ENCODE data around the gene PRKCG.

PRKCG gene

DNA sequence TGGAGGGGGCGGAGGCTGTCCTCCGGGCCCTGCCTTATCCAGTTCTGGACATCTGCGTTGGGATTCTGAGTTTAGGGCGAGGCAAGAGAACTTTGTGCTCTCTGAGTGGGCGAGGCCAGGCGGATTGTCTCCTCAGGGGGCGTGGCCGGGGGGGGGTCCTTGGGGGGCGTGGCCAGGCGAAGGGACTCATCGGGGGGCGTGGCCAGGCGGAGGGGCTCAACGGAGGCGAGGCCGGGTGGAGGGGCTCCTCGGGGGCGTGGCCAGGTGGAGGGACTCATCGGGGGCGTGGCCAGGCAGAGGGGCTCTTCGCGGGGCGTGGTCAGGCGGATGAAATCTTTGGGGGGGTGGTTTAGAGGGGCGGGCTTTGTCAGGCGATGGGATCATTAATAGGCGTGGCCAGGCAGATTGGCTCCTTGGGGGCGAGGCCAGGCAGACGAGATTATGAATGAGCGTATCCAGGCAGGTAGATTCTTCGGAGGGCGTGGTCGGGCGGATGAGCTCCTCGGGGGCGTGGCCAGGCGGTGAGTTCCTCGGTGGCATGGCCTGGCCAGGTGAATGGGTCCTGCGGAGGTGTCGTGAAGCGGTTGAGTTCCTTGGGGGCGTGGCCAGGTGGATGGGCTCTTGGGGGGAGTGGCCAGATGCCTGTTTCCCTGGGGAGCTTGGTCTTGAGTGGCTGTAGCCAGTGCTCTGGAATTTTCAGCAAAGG lies 16.8 kb downstream of the PRKCG start:
- DNase-seq: no peak

DNA sequence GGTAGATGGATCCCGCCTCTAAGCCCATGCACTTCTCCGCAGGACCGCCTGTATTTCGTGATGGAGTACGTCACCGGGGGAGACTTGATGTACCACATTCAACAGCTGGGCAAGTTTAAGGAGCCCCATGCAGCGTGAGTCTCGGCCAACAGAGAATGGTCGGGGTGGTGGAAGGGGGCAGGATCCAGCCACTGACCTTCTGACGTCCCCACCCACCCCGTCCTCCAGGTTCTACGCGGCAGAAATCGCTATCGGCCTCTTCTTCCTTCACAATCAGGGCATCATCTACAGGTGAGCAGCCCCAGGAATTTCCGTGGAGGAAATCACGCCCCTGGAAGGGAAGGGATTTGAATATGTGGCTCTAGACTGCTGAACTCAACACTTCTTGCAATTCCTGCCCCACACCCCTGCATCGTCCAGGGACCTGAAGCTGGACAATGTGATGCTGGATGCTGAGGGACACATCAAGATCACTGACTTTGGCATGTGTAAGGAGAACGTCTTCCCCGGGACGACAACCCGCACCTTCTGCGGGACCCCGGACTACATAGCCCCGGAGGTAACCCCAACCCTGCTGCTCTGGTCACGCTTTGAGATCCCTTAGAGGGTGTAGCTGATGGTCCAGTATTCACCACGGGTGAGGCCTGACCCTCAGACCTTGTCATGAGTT lies 18.3 kb downstream of the PRKCG start:
- no peak for DNase-seq

DNA sequence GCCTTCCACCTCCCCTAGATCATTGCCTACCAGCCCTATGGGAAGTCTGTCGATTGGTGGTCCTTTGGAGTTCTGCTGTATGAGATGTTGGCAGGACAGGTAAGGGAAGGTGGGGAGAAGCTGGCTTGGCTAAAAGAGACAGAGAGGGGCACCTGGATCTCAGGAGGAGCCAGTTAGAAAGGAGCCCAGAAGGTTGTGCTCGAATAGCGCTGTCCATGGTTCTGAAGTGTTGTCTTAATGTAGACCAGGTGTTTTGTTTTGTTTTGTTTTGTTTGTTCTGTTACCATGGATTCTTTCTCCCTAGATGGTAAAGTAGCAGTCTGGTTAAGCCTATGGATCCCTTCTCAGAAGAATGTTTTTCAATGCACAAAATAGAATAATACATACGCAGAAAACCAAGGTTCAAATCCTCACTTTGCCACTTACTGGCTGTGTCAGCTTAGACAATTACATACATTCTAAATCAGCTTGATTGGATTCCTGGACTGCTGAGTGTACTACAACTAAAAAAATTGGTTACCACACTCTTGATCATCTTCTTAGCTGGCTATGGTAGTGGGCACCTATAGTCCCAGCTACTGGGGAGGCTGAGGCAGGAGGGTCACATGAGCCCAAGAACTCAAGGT lies 21.2 kb downstream of the PRKCG start:
- DNase-seq: no peak

DNA sequence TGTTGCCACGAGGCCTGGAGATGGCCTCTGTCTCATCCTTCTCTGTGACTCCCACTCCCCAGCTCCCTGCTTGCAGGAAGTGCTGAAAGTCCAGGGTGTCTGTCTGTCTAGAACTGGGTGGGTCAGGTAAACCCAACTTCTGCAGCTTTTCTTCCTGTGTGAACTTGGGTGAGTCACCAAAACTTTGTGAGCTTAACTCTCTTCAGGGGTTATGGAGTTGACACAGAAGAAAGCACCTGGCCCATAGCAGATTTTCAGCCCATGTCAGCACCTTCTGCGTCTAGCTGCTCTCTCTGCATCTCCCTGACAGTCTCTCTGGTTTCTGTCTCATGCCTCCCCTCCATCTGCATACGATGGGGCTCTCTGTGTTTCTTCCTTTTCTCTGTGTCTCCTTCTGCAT lies 22.9 kb downstream of the PRKCG start:
- DNase-seq: no peak

DNA sequence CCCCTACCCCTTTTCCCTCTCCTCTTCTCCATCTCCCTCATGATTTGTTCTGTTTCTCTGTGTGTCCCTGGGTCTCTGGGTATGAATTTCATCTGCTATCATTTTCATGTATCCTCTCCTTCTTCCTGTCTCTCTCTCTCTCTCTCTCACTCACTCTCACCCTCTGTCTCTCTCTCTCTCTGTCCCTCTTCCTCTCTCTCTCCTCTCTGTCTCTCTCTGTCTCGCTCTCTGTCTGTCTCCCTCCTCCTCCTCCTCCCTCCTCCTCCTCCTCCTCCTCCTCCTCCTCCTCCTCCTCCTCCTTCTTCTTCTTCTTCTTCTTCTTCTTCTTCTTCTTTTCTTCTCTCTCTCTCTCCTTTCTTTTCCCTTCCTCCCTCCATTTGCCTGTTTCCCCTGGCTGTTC lies 23.8 kb downstream of the PRKCG start:
- no peak for DNase-seq

DNA sequence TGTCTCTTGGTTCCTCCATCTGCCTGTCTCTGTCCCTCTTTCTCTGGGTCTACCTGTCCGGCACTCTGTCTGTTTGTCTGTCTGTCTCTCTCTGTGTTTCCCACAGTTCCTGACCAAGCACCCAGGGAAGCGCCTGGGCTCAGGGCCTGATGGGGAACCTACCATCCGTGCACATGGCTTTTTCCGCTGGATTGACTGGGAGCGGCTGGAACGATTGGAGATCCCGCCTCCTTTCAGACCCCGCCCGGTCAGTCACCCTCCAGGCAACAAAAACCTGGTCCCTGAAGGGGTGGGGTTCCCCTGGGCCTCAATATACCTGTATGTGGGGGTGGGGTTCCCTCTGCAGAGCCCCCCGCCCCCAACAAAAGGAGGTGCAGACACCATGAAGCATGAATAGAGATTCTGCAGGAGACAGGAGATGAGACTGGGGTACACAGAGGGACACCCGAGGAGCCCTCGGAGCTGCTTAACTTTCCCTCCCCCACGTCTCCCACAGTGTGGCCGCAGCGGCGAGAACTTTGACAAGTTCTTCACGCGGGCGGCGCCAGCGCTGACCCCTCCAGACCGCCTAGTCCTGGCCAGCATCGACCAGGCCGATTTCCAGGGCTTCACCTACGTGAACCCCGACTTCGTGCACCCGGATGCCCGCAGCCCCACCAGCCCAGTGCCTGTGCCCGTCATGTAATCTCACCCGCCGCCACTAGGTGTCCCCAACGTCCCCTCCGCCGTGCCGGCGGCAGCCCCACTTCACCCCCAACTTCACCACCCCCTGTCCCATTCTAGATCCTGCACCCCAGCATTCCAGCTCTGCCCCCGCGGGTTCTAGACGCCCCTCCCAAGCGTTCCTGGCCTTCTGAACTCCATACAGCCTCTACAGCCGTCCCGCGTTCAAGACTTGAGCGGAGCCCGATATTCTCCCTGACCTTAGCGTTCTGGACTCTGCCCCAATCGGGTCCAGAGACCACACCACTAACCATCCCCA lies 24.5 kb downstream of the PRKCG start:
- DNase-seq: peak in 3 of 4 experiments; percentile 44 to 63 (median 48)

DNA sequence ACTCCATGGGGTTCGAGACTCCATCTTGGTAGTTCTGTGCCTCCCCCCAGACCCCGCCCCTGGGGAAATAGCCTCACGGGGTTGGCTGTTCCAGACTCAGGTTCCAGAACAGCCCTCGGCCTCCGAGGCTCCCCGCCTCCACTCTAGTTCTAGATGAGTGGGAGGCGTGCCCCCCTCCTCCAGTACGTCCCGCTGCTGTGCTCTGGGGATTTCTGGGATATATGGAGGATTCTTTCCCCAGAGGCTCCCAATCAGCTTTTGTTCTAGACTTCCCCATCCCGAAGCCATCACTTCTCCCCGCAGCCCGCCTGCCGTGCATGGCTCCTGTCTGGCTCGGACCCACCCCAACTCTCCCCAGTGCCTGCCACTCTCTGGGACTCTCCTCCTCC lies 25.2 kb downstream of the PRKCG start:
- peak in 1 of 4 experiments; percentile 6 for DNase-seq

DNA sequence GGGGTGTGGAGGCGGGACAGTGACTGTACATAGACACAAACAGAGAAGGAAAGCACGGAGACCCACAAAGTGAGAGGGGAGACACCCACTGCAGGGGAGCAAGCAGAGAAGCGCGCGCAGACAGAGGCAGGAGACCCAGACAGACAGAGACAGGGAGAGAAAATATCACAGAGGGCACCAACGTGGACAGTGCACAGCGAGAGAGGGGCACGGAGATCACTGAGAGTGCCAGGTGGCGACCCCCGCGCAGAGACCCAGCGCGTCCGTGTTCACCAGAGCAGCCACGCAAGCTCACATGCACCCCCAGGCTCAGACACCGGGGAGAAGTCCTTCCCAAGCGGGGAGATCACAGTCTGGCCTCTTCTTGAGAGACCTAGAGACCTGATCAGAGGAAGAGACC lies 25.7 kb downstream of the PRKCG start:
- no peak for DNase-seq

DNA sequence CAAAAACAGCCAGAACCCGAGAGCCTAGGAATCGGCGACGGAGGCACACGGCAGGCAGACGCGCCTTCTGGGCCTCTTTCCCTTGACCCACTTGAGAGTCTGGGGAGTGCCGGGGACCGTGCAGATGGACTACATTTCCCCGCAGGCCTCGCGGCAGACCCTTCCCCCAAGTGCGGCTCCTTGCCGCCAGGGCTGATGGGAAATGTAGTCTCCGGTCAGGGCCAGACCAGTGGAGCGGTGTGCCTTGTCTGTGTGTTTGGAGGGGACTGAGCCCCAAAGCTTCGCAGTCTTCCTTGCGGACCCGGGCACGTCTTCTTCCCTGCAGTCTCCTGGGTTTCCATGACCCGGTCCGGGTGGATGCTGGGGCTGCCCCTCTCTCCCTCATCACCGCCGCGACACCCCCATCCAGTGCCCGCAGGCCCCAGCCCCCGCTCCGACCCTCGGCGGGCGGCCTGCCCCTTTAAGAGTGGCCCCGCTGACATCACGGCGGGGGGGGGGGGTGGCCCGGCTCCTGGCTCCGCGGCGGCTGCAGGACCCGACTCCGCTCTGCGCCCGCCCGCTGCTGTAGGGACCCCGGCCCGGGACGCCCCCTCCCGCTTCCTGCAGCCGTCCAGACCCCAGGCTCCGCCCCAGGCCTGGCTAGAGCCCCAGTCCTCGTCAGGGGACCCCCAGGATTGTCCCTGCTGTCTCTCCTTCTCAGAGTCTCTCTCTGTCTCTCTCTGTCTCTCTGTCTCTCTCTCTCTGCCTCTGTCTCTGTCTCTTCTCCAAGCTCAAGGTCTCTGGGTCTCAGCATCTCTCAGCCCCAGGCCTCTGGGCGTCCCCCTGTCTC lies 26.3 kb downstream of the PRKCG start:
- DNase-seq: peak in 2 of 4 experiments; percentile 8 to 18

DNA sequence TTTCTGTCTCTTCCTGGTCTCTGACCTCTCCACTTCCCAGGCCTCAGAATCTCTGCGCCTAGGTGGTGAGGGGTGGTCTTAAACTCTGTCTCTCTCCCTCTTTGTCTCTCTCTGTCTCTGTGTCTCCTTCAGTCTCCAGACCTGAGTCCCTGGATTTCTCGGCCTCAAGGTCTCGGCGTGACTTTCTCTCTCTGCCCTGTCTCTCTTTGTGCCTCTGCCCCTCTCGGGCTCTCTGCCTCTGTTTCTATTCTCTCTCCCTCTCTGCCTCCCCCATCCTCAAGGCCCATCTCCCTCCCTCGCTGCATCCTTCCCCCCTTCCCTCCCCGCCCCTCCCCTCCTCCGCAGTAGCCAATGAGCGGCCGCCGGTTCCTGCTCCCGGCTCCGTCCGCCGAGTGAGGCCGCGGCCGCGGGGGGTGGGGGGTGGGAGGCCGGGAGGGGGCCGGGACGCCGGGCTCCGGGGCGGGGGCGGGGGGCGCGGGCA lies 27.0 kb downstream of the PRKCG start, which contains the start of gene CACNG7:
TSS of gene CACNG7 (plus strand) at position 344 of the 481 bp plus-strand sequence. CDS start 3,554 bp downstream, outside the sequence.
- DNase-seq: no peak

DNA sequence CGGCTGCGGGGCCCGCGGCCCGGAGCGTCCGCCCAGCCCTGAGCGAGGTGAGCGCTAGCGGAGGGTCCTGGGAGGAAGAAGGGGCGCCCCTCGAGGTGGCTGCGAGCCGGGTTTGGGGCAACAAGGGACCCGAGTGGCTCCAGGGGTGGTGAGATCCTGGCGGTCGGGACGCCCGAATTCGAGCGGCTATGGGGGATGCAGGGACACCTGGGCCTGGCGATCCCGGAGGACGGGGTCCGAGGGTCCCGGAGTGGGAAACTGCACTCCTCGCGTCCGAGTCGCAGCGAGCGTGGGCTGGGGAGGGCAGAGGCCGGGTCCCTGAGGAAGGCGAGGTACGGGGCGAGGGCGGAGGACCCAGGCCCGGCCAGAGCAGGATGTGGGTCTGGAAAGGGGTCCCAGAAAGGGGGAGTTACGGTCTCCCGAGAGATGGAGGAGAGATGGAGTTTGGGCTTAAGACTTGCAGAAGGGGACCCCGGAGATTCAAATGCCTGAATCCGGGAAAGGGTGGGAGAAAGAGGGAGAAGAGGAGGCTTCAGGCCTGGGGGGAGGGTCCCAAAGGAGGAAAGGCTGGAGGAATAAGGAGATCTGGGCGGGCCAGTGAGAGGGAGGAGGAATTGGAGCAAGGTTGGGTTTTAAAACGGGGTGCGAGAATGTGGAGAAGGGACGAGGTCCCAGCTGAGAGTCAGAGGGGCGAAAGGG lies 27.6 kb downstream of the PRKCG start:
- DNase-seq: no peak

DNA sequence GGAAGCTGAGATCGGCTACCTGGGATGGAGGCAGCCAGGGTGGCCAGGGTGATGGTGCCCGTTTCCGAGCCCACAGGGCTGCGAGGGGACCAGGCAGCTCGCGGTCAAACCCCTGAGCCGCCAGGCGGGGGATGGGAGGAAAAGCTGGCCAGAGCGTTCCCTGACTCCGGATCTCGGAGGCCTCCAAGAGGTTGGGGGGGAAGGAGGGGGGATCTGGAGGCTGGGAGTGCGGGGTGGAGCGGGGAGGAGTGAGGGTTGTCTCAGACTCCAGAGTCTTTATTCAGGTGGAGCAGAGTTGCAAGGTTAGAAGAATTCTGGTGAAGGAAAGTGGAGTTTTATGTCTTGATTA lies 28.1 kb downstream of the PRKCG start:
- DNase-seq: no peak

DNA sequence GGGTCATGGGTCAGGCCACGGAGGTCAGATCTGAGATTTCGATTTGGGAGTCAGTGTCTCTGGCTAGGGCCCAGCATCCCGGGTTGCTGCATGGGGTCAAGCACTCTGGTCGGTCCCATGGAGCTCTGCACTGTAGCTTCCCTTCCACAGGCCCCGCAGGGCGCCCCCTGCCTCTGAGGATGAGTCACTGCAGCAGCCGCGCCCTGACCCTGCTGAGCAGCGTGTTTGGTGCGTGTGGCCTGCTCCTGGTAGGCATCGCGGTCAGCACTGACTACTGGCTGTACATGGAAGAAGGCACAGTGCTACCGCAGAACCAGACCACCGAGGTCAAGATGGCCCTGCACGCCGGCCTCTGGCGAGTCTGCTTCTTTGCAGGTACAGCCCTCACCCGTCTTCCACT lies 30.7 kb downstream of the PRKCG start:
- DNase-seq: no peak

DNA sequence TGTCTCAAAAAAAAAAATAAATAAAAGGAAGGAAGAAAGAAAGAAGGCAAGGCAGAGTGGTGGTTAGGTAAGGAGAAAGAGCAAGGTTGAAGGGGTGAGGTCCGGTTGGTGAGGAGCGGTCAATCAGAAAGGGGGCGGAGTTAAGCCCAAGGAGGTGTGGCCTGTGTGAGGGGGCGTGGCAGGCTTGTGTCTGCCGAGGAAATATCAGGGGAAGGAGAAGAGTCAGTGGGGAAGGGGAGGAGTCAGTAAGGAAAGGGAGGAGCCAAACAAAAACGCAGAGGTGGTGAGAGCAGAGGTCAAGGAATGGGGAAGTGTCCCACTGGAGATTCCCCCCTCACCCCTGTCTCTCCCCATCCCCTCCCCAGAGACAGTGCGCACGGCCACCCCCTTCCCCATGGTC lies 33.0 kb downstream of the PRKCG start:
- no peak for DNase-seq

DNA sequence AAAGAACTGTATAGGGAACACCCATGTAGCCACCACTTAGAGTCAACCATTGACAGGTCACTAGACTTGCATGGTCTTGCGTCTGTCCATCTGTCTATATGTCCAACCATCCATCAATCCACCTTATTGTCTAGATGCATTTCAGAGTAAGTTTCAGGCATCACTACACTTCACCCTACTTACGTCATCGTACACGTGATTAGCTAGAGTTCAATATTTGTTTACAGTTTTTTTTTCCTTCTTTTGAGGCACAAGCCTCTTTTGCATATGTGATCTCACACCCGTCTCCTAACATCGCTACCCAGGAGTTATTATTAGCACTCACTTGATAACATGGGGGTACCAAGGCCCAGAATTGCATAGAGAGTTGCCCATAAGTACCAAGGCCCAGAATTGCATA lies 34.0 kb downstream of the PRKCG start:
- no peak for DNase-seq

DNA sequence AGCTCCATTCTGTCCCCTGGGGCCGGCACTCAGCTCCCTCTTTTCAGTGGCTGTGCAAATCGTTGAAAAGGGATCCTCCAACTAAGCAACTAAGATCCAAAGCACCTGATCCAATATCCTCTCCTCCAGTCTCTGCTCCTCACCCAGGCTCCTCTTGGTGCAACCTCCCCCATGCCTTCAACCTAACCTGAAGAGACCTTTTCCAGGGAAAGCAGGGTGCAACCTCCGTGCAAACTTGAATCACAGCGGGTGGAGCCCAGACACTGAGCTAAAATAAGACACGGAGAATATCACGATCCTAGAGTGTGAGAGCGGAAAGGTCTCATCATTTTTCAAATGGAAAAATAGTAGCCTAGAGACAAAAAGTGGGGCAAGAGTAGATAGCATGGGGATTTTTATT lies 35.4 kb downstream of the PRKCG start:
- no peak for DNase-seq

DNA sequence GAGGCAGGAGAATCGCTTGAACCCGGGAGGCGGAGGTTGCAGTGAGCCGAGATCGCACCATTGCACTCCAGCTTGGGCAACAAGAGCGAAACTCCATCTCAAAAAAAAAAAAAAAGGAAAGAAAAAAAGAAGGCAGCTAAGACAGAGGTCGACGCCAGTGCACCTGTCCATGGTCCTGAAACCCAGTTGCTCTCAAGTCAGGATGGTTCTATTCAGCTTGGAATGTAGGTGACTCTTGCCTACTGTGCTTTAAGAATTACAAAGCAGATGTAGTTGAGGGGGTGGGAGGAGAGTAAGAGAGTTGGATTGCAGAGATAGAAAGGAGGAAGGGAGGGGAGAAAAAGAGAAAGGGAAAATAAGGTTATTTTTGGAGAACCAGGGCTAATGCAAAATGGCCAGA lies 45.7 kb downstream of the PRKCG start:
- peak in 1 of 4 experiments; percentile 3 for DNase-seq

DNA sequence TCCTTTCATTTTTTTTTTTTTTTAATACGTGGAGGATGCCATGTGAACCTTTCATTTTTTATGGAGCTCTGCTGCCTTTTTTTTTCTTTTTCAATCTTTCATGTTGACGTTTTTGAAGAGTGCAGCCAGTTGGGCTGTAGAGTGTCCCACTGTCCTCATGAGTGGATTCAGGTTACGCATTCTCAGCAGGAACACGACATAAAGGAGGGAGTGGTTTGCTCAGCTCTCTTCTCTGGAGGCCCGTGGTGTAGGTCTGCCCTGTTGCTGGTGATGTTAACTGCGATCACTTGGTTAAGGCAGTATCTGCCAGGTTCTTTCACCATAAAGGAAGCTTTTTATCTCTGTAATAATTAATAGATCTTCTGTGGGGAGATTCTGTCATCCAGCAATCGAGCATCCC lies 54.0 kb downstream of the PRKCG start:
- DNase-seq: no peak

DNA sequence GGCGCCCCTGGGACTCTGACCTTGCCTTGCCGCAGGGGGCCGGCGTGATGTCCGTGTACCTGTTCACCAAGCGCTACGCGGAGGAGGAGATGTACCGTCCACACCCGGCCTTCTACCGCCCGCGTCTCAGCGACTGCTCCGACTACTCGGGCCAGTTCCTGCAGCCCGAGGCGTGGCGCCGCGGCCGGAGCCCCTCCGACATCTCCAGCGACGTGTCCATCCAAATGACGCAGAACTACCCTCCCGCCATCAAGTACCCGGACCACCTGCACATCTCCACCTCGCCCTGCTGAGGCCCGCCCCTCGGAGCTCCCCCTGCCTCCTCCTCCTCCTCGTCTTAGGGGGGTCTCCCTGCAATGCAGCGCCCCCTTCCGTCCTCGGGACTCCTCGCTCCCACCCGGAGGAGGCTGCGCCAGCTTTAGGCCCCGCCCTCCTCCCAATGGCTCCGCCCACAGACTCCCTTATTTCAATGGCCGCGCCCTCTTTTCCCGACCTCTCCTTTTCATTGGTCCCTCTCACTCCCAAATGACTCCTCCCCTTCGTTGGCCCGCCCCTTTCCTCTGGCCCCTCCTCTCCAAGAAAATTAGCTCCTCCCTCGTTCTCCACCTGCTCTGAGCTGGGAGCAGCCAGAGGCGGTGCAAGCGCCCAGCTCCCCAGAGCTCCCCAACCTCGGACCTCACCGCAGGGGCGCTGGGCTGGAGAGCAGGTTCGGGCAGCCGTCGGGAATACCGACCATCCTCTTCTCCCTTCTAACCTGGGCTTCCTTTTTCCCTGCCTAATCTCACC lies 60.2 kb downstream of the PRKCG start:
- DNase-seq: no peak

DNA sequence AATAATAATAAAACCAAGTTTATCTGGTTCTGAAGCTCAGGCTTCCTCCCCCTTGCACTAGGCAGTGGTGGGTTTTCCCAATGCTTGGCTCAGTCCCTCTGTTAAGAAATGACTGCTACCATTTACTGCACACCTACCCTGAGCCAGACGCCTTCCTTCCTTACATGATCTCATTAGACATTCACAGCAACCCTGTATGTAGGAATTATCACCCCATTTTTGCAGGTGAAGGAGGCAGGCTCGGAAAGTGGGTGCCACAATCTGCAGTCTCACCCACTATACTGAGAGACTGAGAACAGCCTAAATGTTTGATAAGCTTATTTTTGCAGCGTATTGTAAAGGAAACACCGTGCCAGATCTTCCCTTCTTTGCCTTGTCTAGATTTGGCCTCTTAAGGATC lies 62.4 kb downstream of the PRKCG start:
- DNase-seq: no peak
